Stimulated activated CD8-positive, alpha-beta memory T cell treated with anti-CD3 and anti-CD28 coated beads, Interleukin-12 subunit alpha, Interleukin-12 subunit beta, amount 100 ng/mL, for 4 hours (primary cell): ENCODE measurements around the gene GPS1.

Experiments used
- DNase-seq: peaks from one replicate; pipeline ENCODE4 v3.0.0-alpha.2; 2020; ENCODE audit warnings: low read depth

The GPS1 gene

DNA sequence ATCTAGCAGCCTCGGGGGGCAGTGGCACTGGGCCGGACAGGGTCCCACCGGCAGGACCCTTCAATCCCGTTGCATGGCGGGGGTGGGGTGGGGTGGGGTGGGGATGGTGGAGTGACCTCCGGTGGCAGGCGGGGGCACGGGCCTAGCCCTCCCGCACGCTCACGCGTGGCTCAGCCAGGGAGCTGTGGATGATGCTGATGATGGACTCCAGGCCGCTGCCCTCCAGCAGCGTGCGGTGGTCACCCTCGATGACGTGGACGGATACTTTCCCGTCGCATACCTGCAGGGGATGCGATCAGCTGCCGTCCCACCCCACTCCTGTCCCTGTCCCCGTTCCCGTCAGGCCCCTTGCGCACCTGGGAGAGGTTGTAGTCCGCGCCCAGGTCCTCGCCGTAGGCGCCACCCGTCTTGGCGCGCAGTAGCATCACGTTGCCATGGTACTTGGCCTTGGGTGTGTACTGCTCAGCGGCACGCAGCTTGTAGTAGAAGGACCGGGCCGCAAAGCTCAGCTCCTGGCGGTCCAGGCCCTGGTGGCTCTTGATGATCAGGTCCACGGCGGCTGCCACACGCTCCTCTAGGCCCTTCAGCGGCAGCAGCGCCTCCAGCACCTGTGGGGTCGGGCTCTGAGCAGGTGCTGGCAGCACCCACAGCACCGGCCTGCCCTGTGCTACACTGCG, 27.4 kb downstream of the GPS1 start:
- no peak for DNase-seq

DNA sequence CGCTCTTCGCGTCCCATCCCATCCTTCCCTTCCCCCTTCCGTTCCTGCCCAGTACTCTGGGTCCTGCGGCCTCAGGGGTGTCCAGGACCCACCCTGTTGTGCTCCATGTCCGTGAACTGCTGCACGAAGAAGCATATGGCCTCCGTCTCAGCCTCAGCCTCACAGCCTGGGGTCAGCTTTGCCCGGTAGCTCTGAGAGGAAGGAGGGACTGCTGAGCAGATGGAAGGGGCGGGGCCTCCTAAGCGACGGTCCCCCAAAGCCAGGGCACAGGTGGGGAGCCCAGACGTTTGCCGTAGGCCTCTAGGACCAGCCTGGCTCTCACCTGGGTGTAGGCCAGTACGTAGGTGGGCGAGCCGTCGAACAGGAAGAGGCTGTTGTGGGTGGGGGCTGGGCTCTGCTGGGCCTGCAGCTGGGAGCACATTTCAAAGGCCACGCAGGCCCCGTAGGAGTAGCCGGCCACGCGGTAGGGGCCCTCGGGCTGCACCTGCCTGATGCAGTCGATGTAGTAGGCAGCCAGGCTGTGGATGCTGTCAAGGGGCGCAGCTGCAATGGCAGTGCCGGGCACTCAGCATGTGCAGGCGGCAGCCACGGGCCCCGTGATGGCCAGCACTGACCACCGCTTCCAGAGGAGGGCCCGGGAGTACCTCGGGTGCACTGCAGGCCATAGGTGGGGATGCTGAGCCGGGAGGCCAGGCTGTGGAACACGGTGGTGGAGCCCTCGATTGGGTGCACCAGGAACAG, 28.5 kb downstream of the GPS1 start:
- no peak for DNase-seq

DNA sequence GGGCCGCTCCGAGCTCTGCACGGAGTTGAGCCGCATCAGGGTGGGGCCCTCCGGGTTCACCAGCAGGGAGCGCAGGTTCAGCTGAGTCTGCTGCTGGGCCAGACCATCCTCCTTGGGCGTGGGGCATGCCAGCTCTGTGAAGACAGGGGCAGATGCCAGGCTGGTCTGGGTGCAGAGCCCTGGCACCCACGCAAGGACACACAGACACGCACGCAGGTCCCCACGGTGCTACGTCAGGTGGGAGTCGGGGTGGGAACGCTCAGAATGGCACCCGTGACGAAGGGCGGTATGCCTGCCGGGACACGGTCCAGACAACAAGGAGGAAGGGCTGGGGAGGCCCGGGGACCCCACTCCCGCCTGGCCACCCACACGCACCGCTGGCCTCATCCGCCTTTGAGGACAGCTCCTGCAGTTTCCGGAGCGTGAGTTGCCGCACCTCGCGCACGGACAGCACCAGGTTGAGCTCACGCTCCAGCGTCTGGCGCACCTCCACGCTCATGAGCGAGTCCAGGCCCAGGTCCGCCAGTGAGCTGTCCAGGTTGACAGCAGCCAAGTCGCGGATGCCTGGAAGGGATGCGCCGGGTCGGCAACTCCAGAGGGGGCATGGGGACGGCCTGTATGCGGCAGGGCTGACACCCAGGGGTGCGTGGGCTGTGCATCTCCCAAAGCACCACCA, 29.2 kb downstream of the GPS1 start:
- DNase-seq = no peak

DNA sequence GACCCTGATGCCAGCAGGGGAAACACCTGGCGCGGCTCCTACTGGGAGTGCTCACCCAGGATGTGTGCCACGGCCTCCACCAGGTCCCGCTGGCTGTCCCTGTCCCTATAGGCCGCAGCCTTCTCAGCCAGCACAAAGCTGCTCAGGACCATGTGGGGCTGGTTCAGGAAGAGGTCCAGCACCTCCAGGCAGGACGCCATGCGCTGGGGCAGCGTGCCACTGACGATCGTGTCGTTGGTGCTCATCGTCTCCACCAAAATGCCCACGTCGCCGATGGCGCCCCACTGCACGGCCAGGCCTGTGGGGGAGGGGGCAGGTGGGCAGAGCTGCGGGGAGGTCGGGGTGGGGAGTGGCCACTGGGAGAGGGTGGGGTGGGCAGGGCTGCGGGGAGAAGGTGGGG, 29.8 kb downstream of the GPS1 start:
- DNase-seq = no peak

DNA sequence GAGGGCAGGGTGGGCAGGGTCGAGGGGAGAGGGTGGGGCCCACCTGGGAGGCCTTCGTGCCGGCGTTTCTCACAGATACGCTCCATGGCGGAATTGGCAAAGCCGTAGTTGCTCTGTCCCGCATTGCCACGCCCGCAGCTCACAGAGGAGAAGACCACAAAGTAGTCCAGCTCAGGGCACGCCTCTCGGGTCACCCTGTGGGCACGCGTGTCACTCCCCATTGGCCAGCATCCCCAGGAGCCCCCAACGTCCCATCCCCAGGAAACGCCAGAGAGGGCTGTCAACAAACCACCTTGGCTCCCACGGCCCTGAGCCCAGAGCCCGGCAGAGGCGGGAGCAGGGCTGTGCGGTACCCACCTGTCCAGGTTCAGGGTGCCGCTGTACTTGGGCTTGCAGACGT, 30.3 kb downstream of the GPS1 start:
- no peak for DNase-seq

DNA sequence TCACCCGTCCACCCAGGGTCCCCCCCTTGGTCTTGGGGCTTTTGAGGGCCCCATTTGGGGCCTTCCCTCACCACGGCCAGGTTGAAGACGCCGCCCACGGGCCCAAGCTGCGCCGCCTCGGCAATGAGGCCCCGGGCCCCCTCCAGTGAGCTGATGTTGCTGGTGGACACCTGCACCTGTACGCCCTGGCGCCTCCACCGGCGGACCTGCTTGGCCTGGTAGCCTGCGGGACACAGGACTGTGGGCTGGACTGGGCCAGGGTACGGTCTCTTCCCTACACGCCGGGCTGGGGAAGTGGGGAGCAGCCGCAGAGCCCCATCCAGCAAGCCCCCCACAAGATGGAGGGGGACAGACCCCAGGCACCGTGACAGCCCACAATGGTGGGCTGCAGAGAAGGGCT, 30.8 kb downstream of the GPS1 start:
- no peak for DNase-seq

DNA sequence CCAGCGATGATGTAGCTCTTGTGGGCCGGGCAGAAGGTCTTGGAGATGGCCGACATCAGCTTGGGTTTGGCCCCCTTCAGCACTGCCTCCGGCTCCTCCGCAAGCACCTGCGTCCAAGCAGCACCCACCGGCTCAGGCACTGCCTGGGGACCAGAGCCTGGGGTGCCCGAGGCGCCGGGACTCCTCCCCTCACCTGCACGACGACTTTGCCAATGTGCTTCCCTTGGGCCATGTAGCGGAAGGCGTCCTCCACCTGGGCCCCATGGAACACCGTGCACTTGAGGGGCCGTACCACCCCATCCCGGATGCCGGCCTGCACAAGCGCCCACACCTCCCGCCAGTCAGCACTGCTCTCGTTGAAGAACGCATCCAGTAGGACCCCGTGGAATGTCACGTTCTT, 31.3 kb downstream of the GPS1 start:
- no peak for DNase-seq

DNA sequence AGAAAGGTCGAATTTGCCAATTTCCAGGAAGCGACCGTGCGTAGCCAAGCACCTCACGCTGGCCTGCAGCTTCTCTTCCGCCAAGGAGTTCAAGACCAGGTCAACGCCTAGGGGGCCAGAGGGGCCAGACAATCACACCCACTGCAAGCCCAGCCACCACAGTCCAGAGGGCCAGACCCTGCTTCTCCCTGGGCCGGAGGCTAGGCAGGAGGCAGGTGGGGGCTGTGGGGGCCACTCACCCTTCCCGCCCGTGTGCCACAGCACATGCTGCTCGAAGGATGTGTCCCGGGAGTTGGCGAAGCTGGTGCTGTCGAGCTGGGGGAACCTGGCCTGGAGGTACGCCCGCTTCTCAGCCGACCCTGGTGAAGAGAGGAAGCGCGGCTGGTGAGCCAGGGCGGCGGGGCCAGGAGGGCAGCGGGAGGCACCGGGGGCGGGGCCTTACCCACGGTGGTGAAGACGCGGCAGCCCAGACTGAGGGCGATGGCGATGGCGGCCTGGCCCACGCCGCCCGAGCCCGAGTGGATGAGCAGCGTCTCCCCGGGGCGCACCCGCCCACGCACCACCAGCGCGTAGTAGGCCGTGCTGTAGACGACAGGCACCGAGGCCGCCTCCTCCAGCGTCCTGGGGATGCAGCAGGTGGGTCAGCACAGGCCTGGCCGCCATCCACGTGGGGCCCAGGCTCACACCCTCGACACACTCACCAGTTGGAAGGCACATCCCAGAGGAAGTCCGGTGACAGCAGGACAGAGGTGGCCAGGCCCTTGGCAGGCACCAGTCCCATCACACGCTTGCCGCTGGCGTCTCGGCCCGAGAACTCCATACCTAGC, 32.0 kb downstream of the GPS1 start:
- no peak for DNase-seq

DNA sequence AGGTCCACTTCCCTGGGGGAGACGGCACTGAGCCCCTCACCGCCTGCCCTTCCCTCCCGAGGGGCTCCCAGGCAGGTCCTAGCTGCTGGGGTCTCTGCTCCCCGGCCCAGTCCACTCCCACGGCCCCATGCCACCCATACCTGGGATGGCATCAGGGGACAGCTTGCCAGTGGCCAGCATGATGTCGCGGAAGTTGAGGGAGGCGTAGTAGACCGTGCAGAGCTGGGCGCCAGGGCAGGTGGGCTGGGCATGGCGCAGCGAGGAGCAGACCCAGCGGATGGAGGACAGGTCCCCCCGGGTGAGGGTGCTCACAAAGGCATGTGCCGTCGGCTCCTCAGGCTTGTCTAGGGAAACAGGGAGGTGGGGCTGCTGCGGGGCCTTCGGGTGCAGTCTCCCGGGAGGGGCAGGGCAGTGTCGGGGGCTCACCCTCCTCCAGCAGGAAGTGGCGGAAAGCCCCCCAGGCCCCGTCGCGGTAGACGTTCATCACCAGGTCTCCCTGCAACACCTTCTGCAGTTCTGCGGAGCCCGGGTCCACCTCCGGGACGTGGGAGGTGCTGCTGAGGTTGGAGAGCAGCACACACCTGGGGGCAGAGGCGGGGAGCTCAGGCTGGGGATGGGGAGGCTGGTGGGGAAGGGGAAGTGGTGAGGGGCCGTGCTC, 32.8 kb downstream of the GPS1 start:
- DNase-seq = no peak

DNA sequence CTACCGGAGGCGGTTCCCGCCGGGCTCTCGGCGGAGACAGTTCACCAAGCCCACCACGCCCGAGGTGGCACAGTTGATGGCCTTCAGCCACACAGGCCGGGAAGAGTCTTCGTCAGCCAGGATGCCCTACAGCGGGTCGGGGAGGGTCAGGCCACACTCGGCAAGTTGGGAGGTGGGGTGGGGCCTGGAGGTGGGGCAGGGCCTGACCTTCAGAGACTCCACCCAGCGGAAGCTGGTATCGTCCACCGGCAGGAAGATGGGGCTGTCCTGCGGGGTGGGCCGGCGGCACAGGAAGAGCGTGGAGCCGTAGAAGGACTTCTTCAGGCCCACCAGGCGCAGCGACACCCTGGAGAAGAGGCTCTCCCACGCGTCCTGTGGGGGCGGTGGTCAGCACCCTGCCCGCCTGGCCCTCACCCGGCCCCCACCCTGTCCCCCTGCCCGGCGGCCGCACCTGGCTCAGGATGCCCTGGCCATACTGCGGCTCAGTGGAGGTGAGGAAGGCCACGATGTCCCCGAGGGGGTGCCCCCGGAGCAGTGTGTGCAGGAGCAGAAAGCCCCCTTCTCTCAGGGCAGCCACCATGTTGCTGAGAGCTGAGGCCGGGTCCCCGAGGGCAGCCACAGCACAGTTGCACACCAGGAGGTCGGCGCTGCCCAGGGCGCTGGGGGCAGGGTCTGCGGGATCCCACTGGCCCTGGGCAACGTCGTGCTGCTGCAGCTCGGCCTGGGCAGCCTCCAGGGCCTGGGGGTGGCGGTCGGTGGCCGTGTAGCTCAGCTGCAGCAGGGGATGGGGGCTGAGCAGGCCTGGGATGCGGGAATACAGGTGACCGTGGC, 33.5 kb downstream of the GPS1 start:
- DNase-seq = no peak

DNA sequence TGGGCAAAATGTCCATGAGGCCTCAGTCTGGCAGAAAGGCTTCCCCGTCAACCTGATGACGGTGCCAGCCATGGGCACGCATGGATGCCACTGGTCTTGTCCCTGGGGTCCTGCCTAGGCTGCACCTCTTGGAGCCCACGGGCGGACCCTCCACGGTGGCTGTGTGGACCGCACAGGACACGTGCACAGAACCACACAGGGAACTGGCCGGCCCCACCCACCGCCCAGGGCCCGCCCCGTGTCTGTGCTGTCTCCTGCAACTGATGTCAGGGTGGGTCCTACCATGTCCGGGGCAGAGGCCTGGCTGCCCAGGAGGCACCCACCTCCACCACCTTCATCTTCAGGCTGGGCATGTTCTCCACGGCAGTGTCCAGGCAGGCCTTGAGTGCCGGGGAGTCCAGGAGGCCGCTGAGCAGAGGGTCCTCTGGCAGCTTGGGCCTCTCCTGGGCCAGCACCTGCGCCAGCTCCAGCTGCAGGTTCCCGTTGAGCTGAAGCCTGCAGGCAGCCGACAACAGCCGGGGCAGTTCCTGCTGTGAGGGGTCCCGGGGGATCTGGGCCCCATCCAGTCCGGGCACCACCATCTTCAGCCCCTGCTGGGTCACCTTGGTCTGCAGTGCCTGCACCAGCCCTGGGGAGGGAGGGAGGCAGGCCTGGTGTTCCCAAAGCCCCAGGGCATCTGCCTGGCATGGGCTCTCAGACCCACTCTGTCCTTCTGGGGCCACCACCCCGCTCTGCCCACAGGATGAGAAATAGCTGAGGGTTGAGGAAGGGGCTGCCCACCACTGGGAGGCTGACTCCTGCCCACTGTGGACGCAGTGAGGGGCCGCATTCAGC, 34.5 kb downstream of the GPS1 start:
- DNase-seq = no peak

DNA sequence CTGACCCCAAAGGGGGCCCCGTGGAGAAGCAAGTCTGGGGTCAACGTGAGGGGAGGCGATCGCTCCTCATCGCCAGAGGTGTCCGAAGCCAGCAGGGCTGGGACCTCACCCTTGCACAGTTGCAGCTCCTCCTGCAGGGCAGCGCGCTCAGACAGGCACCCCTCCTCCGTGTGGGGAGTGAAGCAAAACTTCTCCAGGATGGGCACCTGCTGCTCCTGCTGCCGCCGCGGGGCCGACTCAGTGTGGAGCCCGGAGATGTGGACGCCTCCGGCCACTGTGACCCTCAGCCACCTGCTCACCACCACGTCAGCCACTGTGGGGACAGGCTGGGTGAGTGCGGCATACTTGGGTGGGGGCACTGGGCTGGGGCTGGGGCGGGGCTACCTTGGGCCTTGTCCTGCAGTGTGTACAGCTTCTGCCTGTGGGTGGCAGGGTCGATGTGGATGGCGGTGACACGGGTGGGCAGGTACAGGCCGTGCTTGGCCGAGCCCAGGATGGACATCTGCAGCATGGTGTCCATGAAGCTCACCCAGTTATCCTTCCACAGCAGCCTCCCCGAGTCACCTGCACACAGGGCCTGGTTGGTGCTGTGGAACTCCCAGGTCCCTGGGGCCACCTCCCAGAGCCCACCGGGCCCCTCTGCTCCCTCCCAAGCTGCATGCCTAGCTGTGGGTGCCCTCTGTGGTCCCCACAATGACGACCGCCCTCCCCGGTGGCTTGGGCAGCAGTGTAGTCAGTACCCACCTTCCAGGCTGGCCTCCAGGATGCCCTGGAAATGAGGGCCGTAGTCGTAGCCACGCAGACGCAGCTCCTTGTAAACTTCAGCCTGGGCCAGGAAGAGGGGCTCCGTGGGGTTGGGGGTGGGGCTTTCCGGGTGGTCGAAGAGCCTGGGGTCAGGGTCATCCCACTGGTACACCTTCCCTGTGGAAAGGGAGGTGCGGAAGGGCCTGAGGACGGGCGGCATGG, 35.5 kb downstream of the GPS1 start:
- DNase-seq = no peak

DNA sequence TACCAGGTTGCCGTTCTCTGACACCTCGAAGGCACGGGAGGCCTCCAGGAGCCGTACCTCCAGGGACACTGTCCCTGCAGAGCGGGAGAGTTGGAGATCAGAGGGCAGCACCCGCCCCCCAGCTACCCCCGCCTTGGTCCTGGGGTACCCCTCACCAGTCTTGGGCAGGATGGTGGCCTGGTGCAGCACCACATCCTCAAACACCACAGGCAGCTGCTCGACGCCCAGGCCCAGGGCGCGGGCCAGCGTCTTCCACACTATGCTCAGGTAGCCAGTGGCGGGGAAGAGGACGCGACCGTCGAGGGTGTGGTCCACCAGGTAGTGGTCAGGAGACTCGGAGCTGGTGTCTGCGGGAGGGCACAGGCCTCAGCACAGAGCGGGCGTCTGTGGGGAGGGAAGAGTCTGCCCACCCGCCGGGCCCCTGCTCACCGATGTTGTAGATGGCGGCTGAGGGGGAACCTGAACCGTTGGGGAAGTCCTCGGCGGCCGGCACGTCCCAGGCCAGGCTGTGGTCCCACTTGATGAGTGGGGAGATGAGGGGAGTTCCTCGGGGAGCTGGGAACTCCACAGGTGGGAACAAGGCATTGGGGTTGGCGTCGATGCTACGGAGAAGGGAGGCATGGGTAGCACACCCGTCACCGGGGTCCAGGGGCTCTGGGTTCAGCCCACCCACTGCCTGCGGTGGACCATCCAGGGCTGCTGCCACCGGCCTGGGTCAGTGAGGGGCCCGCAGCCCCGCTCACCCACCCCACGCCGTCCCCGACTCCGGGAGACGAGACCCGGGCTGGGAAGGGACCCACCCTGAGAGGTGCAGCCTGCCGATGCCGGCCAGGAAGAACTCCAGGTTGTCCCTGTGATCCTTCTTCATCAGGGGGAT, 36.5 kb downstream of the GPS1 start:
- DNase-seq = no peak

DNA sequence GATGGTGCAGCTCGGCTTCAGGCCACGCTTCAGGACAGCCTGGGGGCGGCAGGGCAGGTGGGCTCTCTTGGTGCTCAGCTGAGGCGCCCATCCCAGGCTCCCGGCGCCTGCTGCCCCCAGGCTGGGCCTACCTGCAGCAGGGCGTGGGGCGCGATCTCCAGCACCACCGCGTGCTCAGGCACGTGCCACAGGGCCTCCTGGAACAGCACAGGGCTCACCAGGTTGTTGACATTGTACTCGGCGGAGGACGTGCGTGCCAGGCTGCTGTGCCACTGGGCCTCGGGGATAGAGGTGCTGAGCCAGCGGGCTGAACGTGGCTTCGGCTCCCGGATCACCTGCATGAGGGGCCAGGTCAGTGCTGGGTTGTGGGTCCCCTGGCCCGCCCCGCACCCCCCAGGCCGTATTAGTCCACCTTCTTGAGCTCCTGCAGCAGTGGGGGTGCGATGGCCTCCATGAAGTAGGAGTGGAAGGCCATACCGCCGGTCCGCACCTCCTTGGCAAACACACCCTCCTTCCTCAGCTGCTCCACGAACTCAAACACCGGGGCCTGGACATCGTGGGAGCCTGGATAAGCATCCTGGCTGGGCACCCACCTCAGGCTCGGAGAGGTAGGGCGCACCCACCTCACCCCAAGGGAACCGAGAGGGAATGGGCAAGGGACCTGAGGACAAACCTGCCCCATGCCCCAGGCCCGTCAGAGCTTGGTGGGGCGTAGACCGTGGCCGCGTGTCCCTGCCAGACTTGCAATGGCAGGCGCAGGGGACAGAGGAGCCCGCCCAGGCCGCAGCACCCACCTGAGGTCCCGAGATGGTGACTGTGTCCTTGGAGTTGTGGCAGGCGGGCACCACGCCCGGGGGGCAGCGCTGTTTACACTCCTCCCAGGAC, 37.4 kb downstream of the GPS1 start:
- DNase-seq = no peak

DNA sequence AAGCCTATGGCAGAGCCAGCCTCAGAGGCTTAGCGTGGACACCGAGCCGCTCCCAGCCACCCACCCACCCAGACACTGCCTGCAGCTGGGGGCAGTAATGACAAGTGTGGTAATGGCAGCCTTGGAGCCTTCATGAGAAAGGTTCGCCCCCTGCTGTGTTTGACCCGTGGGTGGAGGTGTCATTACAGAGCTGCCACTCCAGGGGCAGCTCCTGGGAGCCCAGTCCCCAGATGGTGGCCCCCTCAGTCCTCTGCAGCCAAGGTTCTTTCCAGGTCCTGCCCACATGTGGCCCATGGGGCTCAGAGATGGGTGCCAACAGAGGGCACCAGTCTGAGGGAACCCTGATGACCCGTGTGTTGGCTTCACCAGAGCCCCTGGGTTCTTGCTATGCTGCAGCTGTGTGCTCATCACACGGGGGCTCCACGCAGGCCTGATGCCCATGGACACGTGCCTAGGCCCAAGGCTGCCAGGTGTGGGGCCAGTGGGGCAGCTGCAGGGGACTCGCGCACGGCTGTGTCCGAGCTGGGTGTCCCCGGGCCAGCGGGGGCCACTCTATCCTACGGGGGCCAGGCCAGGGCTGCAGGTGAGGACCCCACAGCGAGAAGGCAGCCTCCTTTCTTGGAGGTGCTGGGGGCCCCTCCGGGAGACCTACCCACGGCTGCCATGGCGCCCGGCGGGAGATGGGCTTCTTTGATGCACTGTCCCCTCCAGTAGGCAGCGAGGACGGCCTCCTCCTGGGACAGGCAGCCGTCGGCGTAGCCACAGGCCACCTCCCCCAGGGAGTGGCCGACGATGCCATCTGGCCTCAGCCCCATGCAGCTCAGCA, 38.2 kb downstream of the GPS1 start:
- DNase-seq = no peak
